Measurements from ENCODE around the gene SH3RF3. TPM values are rescaled to one million over a fixed set of nuclear protein-coding genes. Genes with fewer than 3 reads are reported as not detected.

Gene SH3RF3
- total RNA-seq, 1 donor from 2014 or later = 6.3 TPM

GRCh38 chr2:109201465-109202327 is 72.7 kb downstream of the SH3RF3 start:
- DNase-seq (ENCODE audit: low read depth, low spot score) = no peak

DNA sequence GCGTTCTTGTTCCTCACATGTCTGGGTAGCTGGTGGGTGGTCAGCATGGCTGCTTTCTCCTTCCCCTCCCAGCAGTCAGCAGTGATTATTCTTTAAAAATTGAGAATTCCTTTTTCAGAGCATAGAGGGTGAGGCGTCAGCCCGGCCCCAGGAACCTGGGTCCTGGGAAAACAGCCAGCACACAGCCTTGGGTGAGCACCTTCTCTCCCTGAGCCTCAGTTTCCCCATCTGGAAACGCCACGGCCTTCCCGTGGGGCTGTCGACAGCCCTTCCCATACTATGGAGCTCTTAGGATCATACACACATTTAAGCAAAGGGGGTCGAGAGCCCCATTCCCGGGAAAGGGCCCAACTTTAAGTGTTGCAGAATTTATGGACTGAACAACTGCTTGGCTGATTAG is 73.5 kb downstream of the SH3RF3 start:
- no peak for DNase-seq (ENCODE audit: low read depth, low spot score)

GRCh38 chr2:109203246-109204011 is 74.4 kb downstream of the SH3RF3 start:
- no peak for DNase-seq (ENCODE audit: low read depth, low spot score)

GRCh38 chr2:109204412-109204811 is 75.4 kb downstream of the SH3RF3 start:
- no peak for DNase-seq (ENCODE audit: low read depth, low spot score)

DNA sequence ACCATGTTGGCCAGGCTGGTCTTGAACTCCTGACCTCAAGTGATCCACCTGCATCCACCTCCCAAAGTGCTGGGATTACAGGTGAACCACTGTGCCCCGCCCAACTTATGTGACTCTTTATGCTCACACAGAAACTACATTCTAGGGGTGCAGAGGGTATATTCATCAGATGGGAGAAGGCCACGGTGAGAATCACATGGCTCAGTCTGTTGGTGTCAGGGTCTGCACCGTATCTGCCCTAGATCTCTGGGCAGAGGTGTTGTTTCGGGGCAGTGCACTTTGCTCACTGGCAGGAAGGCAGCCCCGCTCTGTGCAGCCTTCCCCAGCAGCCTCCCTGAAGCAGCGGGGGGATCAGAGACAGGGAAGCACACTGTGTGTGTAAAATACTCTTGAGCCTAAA is 76.4 kb downstream of the SH3RF3 start:
- DNase-seq (ENCODE audit: low read depth, low spot score) = no peak

DNA sequence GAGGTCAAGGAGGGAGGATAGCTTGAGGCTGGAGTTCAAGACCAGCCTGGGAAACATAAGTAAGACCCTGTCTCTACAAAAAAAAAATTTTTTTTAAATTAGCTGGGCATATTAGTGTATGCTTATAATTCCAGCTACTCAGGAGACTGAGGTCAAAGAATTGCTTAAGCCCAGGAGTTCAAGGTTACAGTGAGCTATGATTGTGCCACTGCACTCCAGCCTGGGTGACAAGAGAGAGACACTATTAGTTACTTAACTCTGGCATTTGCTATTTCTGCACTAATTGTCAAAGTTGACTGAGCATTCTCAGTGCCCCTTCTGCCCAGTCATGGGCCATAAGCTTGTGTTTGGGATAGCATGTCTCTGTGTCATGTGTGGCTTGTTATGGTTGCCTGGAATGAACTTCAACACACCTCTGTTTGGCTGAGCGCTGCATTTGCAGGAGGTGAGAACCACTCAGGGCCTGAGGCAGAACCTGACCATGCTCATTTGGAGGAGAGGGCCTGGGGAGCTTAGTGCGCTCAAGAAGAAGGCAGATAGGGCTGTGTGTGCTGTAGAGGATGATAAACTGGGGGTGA is 77.7 kb downstream of the SH3RF3 start:
- DNase-seq (ENCODE audit: low read depth, low spot score) = no peak

GRCh38 chr2:109207176-109207575 is 78.2 kb downstream of the SH3RF3 start:
- no peak for DNase-seq (ENCODE audit: low read depth, low spot score)

- no peak for DNase-seq (ENCODE audit: low read depth, low spot score)
Observed at GRCh38 chr2:109208071-109208950, 79.3 kb downstream of the SH3RF3 start.

GRCh38 chr2:109208951-109209335 is 79.9 kb downstream of the SH3RF3 start:
- DNase-seq (ENCODE audit: low read depth, low spot score) = no peak

DNA sequence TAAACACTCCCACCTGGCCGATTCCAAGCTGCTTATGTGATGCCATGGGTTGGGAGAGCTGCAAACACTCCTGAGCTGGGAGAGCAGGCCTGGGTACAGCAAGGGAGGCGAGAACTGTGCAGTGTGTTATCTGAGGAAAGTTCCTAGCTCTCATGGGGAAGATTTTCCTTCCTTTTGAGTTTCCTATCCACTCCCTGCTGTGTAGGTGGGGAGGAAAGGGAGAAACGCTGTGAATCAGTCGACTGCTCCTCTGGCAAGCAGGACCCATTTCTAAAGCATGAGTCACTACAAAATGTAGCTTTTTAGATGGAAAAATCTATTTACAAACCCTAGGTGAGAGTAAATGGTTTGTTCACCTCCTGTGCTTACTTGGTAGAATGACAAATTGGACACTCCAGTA is 80.4 kb downstream of the SH3RF3 start:
- peak; percentile 53 for DNase-seq (ENCODE audit: low read depth, low spot score)

GRCh38 chr2:109209941-109210340 is 80.9 kb downstream of the SH3RF3 start:
- DNase-seq (ENCODE audit: low read depth, low spot score) = no peak

- no peak for DNase-seq (ENCODE audit: low read depth, low spot score)
Observed at GRCh38 chr2:109210431-109211200, 81.6 kb downstream of the SH3RF3 start.

GRCh38 chr2:109211315-109211714 is 82.3 kb downstream of the SH3RF3 start:
- no peak for DNase-seq (ENCODE audit: low read depth, low spot score)

GRCh38 chr2:109212836-109213563 is 84.0 kb downstream of the SH3RF3 start:
- no peak for DNase-seq (ENCODE audit: low read depth, low spot score)

DNA sequence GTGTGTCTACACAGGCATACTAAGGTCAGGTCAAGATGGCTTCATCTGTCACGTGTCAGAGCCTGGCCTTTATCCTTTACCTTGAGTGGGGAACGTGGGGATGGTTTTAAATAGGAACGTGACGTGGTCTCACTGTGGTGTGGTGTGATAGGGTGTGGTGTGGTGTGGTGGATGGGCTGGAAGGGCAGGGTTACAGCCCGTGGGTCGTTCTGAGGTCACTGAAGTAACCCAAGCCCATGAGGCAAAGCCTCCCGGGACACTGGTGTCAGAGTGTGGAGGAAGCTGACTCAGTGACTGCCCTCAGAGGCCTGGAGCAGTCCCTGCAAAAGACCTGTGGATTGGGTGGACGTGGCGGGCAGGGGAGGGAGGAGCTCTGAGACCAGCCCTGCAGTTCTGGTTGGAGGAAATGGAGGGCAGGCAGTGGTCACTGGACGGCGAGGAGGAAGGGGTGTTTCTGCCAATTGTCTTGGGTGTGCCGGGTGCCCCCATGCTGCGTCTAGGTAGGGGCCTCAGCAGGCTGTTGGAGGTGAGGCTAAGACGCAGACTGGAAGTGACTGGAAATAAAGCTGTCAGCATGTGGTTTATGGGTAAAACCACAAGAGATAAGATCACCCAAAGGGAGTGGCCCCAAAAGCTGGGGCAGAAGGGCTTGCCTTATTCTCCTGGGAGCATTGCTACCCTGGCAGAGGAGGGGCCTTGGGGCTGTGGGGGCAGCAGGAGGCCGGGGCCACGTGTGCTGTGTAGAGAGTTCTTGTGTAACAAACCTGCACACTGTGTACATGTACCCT is 84.8 kb downstream of the SH3RF3 start:
- peak; percentile 8 for DNase-seq (ENCODE audit: low read depth, low spot score)

DNA sequence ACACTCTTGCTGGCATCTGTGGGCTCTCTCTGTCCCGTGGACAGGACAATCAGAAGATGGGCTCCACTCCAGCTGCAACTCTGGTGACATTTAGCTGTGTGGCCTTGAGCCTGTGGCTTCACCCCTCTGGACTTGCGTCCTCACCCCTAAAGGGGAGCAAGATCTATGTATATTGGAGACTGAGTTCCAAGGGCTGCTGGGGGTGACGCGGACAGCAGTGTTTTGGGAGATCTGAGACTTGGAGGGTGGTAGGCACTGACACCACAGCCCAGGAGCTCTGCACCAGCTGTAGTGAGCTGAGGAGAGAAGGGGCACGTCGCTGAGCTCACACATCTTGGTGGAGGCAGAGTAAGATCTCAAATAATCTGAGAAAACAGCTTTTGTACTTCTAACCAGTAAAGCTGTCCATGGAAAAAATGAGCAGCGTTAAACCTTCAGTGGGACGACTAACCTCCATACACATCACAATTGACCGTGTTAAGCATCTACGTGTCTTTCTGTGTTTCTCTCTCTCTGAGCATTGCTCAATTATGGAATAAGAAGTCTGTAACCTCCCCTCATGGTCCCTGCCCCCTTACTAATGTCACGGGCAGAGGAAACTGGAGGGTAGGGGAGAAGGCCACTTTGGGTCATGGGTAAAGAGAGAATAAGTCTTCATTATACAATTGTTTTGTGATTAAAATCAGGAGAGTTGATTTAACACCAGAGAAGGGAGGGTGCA is 85.8 kb downstream of the SH3RF3 start:
- DNase-seq (ENCODE audit: low read depth, low spot score) = no peak

DNA sequence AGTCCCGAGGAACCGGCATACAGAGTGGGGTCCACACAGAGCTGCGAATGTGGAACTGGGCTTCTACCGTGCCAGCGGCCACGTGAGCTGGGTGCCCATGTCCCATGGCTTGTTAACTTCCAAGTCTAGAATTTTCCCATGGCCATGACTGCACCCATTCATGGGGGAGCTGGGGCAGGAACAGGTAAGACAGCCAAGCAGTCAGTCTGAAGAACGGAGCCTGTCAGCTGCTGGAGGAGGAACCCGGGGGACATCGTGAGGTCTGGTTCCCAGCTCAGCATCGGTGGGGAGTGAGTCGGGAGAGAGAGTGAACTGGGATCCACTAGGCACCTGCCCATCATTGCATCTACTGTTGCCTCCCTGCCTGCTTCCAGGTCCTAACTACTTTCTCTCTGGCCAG is 86.9 kb downstream of the SH3RF3 start:
- no peak for DNase-seq (ENCODE audit: low read depth, low spot score)

GRCh38 chr2:109216332-109216731 is 87.3 kb downstream of the SH3RF3 start:
- no peak for DNase-seq (ENCODE audit: low read depth, low spot score)

All from pulmonary artery endothelial cell (primary cell).